IMR-90 (cell line): ENCODE results near the gene TTLL11. TPM values are rescaled to one million over a fixed set of nuclear protein-coding genes. Genes with fewer than 3 reads are reported as not detected.

ENCODE experiments used
- ATAC-seq: fragments of 200-7000 bp; cut with Tn5 transposase; 2 replicates; pipeline ENCODE4 v1.9.1; 2020; ENCODE audit warnings: low read depth, mild to moderate bottlenecking, moderate library complexity
- BruUV-seq: library from RNA; stranded (reverse); fragments of 400-500 nt; replicated peaks from 2 replicates; lab custom pipeline; 2021; lab: Mats Ljungman, UMichigan
- CTCF ChIA-PET: fragments of 300-600 bp; formaldehyde crosslinking; extraction: SDS; loops from one replicate; lab custom pipeline; 2021; ENCODE audit warnings: antibody characterized with exemption; lab: Yijun Ruan, JAX
- POLR2A ChIA-PET: fragments of 300-600 bp; sonication (Branson Sonifier 250); formaldehyde crosslinking; loops from one replicate; lab custom pipeline; 2022; ENCODE audit warnings: antibody characterized with exemption; ENCODE audit not compliant: unreplicated experiment; lab: Charles Lee
- DNase-seq: peaks from one replicate; pipeline ENCODE4 v3.0.0; 2013
- H2AFZ ChIP-seq: replicated peaks from 2 replicates; pipeline ENCODE3; 2013; ENCODE audit warnings: low read length, mild to moderate bottlenecking; ENCODE audit not compliant: poor library complexity
- H2AK5ac ChIP-seq: 2 replicates; pipeline ENCODE4 v1.6.1; 2013; ENCODE audit warnings: low read depth, low read length, inconsistent platforms
- H2AK9ac ChIP-seq: replicated peaks from 2 replicates; pipeline ENCODE3; 2013; ENCODE audit warnings: mild to moderate bottlenecking, low read depth, low read length, moderate library complexity; ENCODE audit not compliant: poor library complexity
- H2BK120ac ChIP-seq: 2 replicates; pipeline ENCODE4 v1.6.1; 2013; ENCODE audit warnings: low read depth, low read length, inconsistent platforms
- H2BK15ac ChIP-seq: 3 replicates; pipeline ENCODE4 v1.6.1; 2013; ENCODE audit warnings: low read depth, low read length, inconsistent platforms
- H2BK20ac ChIP-seq: 2 replicates; pipeline ENCODE4 v1.6.1; 2013; ENCODE audit warnings: low read depth, mild to moderate bottlenecking, inconsistent platforms, low read length, moderate library complexity
- H2BK5ac ChIP-seq: 2 replicates; pipeline ENCODE4 v1.6.1; 2013; ENCODE audit warnings: mild to moderate bottlenecking, low read depth, low read length, inconsistent platforms; ENCODE audit not compliant: poor library complexity, severe bottlenecking
- H3K14ac ChIP-seq: replicated peaks from 2 replicates; pipeline ENCODE4 v1.6.1; 2013; ENCODE audit warnings: low read depth, low read length, inconsistent platforms
- H3K18ac ChIP-seq: 2 replicates; pipeline ENCODE4 v1.6.1; 2013; ENCODE audit warnings: low read depth, low read length, control low read depth
- H3K23ac ChIP-seq: 2 replicates; pipeline ENCODE4 v1.6.1; 2013; ENCODE audit warnings: low read depth, low read length, inconsistent platforms
- H3K27ac ChIP-seq: 2 replicates; pipeline ENCODE4 v1.5.1; 2013; ENCODE audit warnings: mild to moderate bottlenecking, control low read depth, low read length; ENCODE audit not compliant: insufficient read depth
- H3K27me3 ChIP-seq: 2 replicates; pipeline ENCODE4 v1.6.1; 2013; ENCODE audit warnings: low read length; ENCODE audit not compliant: control insufficient read depth, insufficient read depth
- H3K36me3 ChIP-seq: 2 replicates; pipeline ENCODE4 v1.6.1; 2013; ENCODE audit warnings: low read length, mixed read lengths; ENCODE audit not compliant: control insufficient read depth, insufficient read depth
- H3K4ac ChIP-seq: 2 replicates; pipeline ENCODE4 v1.6.1; 2013; ENCODE audit warnings: low read depth, low read length, inconsistent platforms
- H3K4me1 ChIP-seq: 2 replicates; pipeline ENCODE4 v1.6.1; 2013; ENCODE audit warnings: low read length, mixed read lengths; ENCODE audit not compliant: control insufficient read depth, insufficient read depth
- H3K4me2 ChIP-seq: 2 replicates; pipeline ENCODE4 v1.6.1; 2013; ENCODE audit warnings: low read depth, mild to moderate bottlenecking, control low read depth, low read length, moderate library complexity
- H3K4me3 ChIP-seq: 2 replicates; pipeline ENCODE4 v1.5.1; 2013; ENCODE audit warnings: low read depth, mild to moderate bottlenecking, control low read depth, low read length, moderate library complexity; ENCODE audit not compliant: insufficient read depth
- H3K56ac ChIP-seq: 2 replicates; pipeline ENCODE4 v1.6.1; 2013; ENCODE audit warnings: low read length, inconsistent platforms; ENCODE audit not compliant: insufficient read depth; ENCODE audit errors: extremely low read depth
- H3K79me1 ChIP-seq, 2 experiments: 2 replicates each; pipeline ENCODE4 v1.6.1; 2013; ENCODE audit warnings: low read length in 2 of 2, inconsistent platforms in 1 of 2, low read depth in 1 of 2
- H3K9ac ChIP-seq: 2 replicates; pipeline ENCODE4 v1.6.1; 2013; ENCODE audit warnings: low read depth, low read length, control low read depth
- H3K9me1 ChIP-seq: 2 replicates; pipeline ENCODE4 v1.6.1; 2013; ENCODE audit warnings: low read length, inconsistent platforms; ENCODE audit not compliant: insufficient read depth
- H3K9me3 ChIP-seq: 2 replicates; pipeline ENCODE4 v1.6.1; 2013; ENCODE audit warnings: low read length; ENCODE audit not compliant: control insufficient read depth, insufficient read depth
- H4K20me1 ChIP-seq: 2 replicates; pipeline ENCODE4 v1.6.1; 2013; ENCODE audit warnings: low read length, inconsistent platforms; ENCODE audit not compliant: insufficient read depth
- H4K5ac ChIP-seq: 2 replicates; pipeline ENCODE4 v1.6.1; 2013; ENCODE audit warnings: mild to moderate bottlenecking, low read depth, low read length, control low read depth
- H4K8ac ChIP-seq, 2 experiments: 2 replicates each; pipeline ENCODE4 v1.6.1; 2013; ENCODE audit warnings: low read depth in 2 of 2, low read length in 2 of 2, control low read depth in 1 of 2, inconsistent platforms in 1 of 2
- H4K91ac ChIP-seq: 2 replicates; pipeline ENCODE4 v1.6.1; 2013; ENCODE audit warnings: low read depth, low read length, inconsistent platforms; ENCODE audit not compliant: insufficient read depth
- CEBPB ChIP-seq: IDR thresholded peaks from 2 replicates; pipeline ENCODE4 v1.6.1; 2012; ENCODE audit warnings: low read depth, low read length, improper control_type of control experiment
- FOS ChIP-seq: fragments of 150-350 bp; IDR thresholded peaks from 2 replicates; pipeline ENCODE4 v1.6.1; 2016; ENCODE audit warnings: low read depth, low read length
- RCOR1 ChIP-seq: IDR thresholded peaks from 2 replicates; pipeline ENCODE4 v1.6.1; 2012; ENCODE audit warnings: mild to moderate bottlenecking, low read length, improper control_type of control experiment; ENCODE audit not compliant: insufficient replicate concordance
- WGBS, 2 experiments: methylation state at CpG; one replicate each; pipeline versions ENCODE4 v1.1.5 to v1.1.7; 2013; ENCODE audit warnings: missing lambda C conversion rate in 2 of 2; ENCODE audit not compliant: insufficient read length in 1 of 2; ENCODE audit errors: extremely low coverage in 2 of 2; 5-methylcytosine and 5-hydroxymethylcytosine counted together
- dilution Hi-C: fragments of 300-500 bp; cut with HindIII; formaldehyde crosslinking; loops from one replicate; pipeline ENCODE4 v1.14.3; 2018; ENCODE audit warnings: low sequenced_read_pairs; ENCODE audit not compliant: unreplicated experiment
- in situ Hi-C: fragments of 300-500 bp; cut with MboI; formaldehyde crosslinking; loops from 3 replicates; pipeline ENCODE4 v1.14.3; 2019; ENCODE audit warnings: low sequenced_read_pairs, inconsistent platforms, mixed read lengths
- intact Hi-C: fragments of 100-400 bp; cut with micrococcal nuclease; formaldehyde crosslinking; loops from 2 replicates; pipeline ENCODE4 v1.10.0; 2022
- polyA plus RNA-seq, 3 experiments: library from polyadenylated mRNA; depleted of rRNA; stranded (reverse); fragments of >200 nt; gene quantifications; 2 replicates each; pipeline ENCODE4 v1.2.3, GENCODE V29; 2012; ENCODE audit warnings: low replicate concordance in 1 of 3
- total RNA-seq: library from RNA; depleted of rRNA; stranded (reverse); fragments of >200 nt; gene quantifications from 2 replicates; pipeline ENCODE4 v1.2.3, GENCODE V29; 2012

The TTLL11 gene
- total and polyA plus RNA-seq, 2 of the 4 experiments (the other 2 are of a cell fraction): 2.0 to 4.6 TPM

- no peak overlapping the region for H3K56ac ChIP-seq
- no peak overlapping the region for H3K18ac ChIP-seq
- H4K8ac ChIP-seq: no peak overlapping the region
- dilution Hi-C loops (no loop called here), in situ Hi-C loops (no loop called here), intact Hi-C loops (no loop called here)
- peaks cover 9% of the 10 kb centered on the region for H3K4me1 ChIP-seq
- H3K14ac ChIP-seq: no peak overlapping the region
- H3K27me3 ChIP-seq: peaks cover 2% of the 10 kb centered on the region; the same call in 1 of the 2 replicates
- no peak overlapping the region for H3K27ac ChIP-seq
- ChIA-PET CTCF (interaction anchor here (1.5 kb wide), 1 partner anchor 315 kb away, joined by 3 read pairs; no protein-coding TSS in a partner anchor), POLR2A (no interaction called here)
- no peak overlapping the region for H2BK20ac ChIP-seq
- no peak for TF ChIP-seq FOS
- peak; percentile 49 for TF ChIP-seq RCOR1
- TF ChIP-seq CEBPB: peak; percentile 13; the same call in 1 of the 2 replicates
- H2AK9ac ChIP-seq: no peak overlapping the region
- no TSS peak for BruUV-seq
- H2AFZ ChIP-seq: no peak overlapping the region
- H4K20me1 ChIP-seq: no peaks in the 10 kb centered on the region
- H3K79me1 ChIP-seq: no peaks in the 10 kb centered on the region
- ATAC-seq (peak; percentile 66), DNase-seq (peak; percentile 90)
- no peaks in the 10 kb centered on the region for H3K9me3 ChIP-seq
- H3K9me1 ChIP-seq: peaks cover 9% of the 10 kb centered on the region; the same call in 1 of the 2 replicates
- H3K36me3 ChIP-seq: no peaks in the 10 kb centered on the region
- H4K91ac ChIP-seq: no peak overlapping the region
- no peak overlapping the region for H3K23ac ChIP-seq
- H2BK120ac ChIP-seq: no peak overlapping the region
- no peak overlapping the region for H2BK15ac ChIP-seq
- no peak overlapping the region for H3K4me3 ChIP-seq
- no peak overlapping the region for H4K5ac ChIP-seq
- WGBS, 2 experiments: no CpG with 5 or more reads among the region's 2 CpGs
- H3K4me2 ChIP-seq: no peak overlapping the region
- H2AK5ac ChIP-seq: peak overlapping the region; percentile 39; the same call in 1 of the 2 replicates
- no peak overlapping the region for H3K9ac ChIP-seq
- no peak overlapping the region for H2BK5ac ChIP-seq
- H3K4ac ChIP-seq: no peak overlapping the region; the same call in 1 of the 2 replicates
These were observed 232.4 kb downstream of the TTLL11 start for GRCh38 chr9:121860744-121861143.
